ENCODE data around the gene PATZ1. TPM values are rescaled to one million over a fixed set of nuclear protein-coding genes. Genes with fewer than 3 reads are reported as not detected.

The PATZ1 gene
- total RNA-seq, 4 donors from 2014 or later = 12.9 to 20.6 (median 17.0) TPM

DNA sequence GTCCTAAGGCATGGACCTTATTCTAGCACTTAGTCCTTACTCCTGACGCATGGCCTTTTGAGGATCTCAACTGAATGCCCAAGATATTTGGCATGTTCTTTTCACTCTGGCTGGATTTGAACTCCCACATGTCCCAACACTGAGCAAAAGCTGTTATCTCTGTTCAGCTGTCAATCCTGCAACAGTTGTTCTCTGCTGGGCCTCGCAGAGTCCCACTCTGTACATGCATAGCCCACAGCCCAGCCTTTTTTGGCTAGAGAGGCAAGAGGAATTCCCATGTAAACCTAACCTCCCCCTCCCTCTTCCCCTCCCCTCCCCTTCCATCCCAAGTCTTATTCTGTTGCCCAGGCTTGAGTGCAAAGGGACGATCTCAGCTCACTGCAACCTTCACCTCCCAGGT lies 31.5 kb upstream of the PATZ1 start:
- 73% methylated on average over 3 of the region's 3 CpGs for WGBS

DNA sequence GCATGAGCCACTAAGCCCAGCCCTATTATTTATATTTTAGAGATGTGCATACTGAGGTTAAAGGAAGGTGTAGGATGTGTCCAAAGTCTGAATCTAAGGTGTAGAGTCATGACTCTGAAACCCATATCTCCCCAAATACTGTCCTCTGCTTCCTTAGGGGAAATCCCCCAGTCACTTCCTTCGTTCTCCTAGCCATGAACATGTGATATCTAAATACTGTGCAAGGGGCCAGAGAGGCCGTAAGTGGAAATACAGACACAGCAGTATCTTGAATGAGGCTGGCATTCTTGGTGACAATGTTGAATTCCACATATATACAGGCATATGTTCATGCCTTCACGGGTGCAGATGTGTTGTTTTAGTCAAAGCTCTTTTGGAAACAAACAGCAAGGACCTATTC lies 21.3 kb upstream of the PATZ1 start:
- WGBS = 83% methylated on average over 3 of the region's 3 CpGs
- no peak overlapping the region for H3K27ac ChIP-seq (replicated peaks in 1 of 4)

More for the DNA sequence above, 31.5 kb upstream of the PATZ1 start:
- Histone ChIP-seq H3K9me3 (no peaks in the 10 kb centered on the region), H3K36me3 (no peaks in the 10 kb centered on the region), H3K27ac (replicated peaks in 1 of 4) (no peak overlapping the region), H3K4me1 (no peaks in the 10 kb centered on the region), H3K4me3 (no peak overlapping the region), H3K27me3 (no peaks in the 10 kb centered on the region)
- no peak for DNase-seq (ENCODE audit: extremely low spot score)
- TF ChIP-seq, protein P1, sequence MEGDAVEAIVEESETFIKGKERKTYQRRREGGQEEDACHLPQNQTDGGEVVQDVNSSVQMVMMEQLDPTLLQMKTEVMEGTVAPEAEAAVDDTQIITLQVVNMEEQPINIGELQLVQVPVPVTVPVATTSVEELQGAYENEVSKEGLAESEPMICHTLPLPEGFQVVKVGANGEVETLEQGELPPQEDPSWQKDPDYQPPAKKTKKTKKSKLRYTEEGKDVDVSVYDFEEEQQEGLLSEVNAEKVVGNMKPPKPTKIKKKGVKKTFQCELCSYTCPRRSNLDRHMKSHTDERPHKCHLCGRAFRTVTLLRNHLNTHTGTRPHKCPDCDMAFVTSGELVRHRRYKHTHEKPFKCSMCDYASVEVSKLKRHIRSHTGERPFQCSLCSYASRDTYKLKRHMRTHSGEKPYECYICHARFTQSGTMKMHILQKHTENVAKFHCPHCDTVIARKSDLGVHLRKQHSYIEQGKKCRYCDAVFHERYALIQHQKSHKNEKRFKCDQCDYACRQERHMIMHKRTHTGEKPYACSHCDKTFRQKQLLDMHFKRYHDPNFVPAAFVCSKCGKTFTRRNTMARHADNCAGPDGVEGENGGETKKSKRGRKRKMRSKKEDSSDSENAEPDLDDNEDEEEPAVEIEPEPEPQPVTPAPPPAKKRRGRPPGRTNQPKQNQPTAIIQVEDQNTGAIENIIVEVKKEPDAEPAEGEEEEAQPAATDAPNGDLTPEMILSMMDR (IDR thresholded peaks at IDR 0.05) = no peak
- TF ChIP-seq POLR2A (IDR thresholded peaks at IDR 0.05; ENCODE audit: low read depth) (no peak), EP300 (IDR thresholded peaks at IDR 0.05) (no peak), POLR2AphosphoS5 (IDR thresholded peaks at IDR 0.05) (no peak)
- intact Hi-C loops (cut with DNase I) = no loop called here

DNA sequence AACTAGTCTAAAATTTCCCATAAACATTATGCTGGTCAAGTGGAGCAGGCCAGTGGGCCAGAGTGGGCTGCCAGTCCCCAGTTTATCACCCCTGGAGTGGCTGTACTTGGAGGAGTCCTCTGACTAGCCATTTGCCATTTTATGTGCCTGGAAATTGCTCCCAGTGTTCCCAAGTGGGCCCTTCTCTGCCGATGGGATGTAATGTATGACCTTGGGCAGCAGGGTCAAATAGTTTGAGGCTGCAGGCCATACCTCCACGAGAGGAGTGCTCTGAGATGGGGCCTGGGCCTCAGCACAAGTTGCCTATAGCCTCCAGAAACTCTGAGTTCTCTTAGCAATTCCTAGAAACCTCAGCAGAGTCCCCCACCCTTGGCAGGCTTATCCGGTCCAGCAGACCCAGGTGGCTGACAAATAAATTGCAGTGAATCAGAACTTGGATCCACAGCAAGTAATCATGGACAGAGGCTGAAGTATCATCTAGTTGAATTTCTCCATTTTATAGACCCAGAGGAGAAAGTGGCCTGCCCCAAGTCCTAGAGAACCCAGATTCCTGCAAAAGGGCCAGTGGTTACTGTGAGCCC lies 17.8 kb upstream of the PATZ1 start:
- WGBS = 59% methylated on average over 2 of the region's 3 CpGs
- Histone ChIP-seq H3K4me1 (no peaks in the 10 kb centered on the region), H3K9me3 (no peaks in the 10 kb centered on the region), H3K27me3 (peaks cover 0 to 4% (median 0%) of the 10 kb centered on the region in 4 donors), H3K36me3 (no peaks in the 10 kb centered on the region), H3K4me3 (no peak overlapping the region), H3K27ac (replicated peaks in 1 of 4) (no peak overlapping the region)
- no peak for DNase-seq (ENCODE audit: extremely low spot score)
- intact Hi-C loops (cut with DNase I) = no loop called here
- no peak for TF ChIP-seq POLR2AphosphoS5 (IDR thresholded peaks at IDR 0.05)
- TF ChIP-seq, protein P1 (IDR thresholded peaks at IDR 0.05) = no peak
- no peak for TF ChIP-seq POLR2A (IDR thresholded peaks at IDR 0.05; ENCODE audit: low read depth)
- TF ChIP-seq EP300 (IDR thresholded peaks at IDR 0.05) = no peak

More for the DNA sequence above, 21.3 kb upstream of the PATZ1 start:
- TF ChIP-seq, protein P1 (IDR thresholded peaks at IDR 0.05) = no peak
- TF ChIP-seq POLR2A (IDR thresholded peaks at IDR 0.05; ENCODE audit: low read depth) (no peak), POLR2AphosphoS5 (IDR thresholded peaks at IDR 0.05) (no peak), EP300 (IDR thresholded peaks at IDR 0.05) (no peak)
- Histone ChIP-seq H3K4me3 (no peak overlapping the region), H3K9me3 (no peaks in the 10 kb centered on the region), H3K27me3 (no peaks in the 10 kb centered on the region), H3K4me1 (no peaks in the 10 kb centered on the region), H3K36me3 (no peaks in the 10 kb centered on the region)
- DNase-seq (ENCODE audit: extremely low spot score) = no peak
- intact Hi-C loops (cut with DNase I) = no loop called here

DNA sequence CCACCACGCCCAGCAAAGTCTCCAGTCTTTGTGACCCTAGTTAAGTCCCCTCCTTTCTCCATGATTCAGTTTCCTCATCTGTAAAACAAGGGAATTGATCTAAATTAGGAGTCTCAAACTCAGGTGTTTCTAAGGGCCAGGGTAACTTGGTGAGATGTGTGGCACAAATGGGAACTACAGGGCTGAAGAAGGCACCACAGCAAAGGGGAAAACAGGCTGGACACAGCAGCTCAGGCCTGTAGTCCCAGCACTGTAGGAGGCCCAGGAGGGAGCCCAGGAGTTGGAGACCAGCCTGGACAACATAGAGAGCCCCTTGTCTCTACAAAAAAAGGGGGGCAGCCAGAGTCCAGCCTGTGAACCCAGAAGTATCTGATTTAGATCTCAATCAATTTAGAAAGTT lies 15.6 kb upstream of the PATZ1 start:
- 64% methylated on average over 1 of the region's 1 CpG for WGBS
- intact Hi-C loops (cut with DNase I) = no loop called here
- Histone ChIP-seq H3K4me1 (no peaks in the 10 kb centered on the region), H3K36me3 (no peaks in the 10 kb centered on the region), H3K27ac (replicated peaks in 1 of 4) (no peak overlapping the region), H3K9me3 (no peaks in the 10 kb centered on the region), H3K27me3 (peaks cover 0 to 13% (median 0%) of the 10 kb centered on the region in 4 donors), H3K4me3 (no peak overlapping the region)
- TF ChIP-seq, protein P1 (IDR thresholded peaks at IDR 0.05) = no peak
- TF ChIP-seq POLR2A (IDR thresholded peaks at IDR 0.05; ENCODE audit: low read depth) (no peak), EP300 (IDR thresholded peaks at IDR 0.05) (no peak), POLR2AphosphoS5 (IDR thresholded peaks at IDR 0.05) (no peak)
- no peak for DNase-seq (ENCODE audit: extremely low spot score)

DNA sequence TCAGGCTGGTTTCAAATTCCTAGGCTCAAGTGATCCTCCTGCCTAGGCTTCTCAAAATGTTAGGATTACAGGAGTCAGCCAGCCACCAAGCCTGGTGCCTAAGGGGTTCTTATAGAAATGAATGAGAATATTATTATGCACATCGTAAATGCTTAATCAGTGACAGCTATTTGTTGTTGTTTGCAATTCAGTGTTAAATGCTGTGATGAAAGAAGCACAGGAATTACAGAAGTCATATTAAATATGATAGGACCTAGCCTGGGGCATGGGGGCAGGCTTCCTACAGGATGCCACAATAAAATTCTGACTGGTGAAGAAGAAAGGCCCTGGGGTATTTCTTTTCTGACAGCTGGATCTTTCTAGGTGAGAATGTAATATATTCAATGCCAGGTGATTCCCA lies 13.9 kb upstream of the PATZ1 start:
- H3K27ac ChIP-seq (replicated peaks in 1 of 4) = no peak overlapping the region
- DNase-seq (ENCODE audit: extremely low spot score) = no peak
- no peaks in the 10 kb centered on the region for H3K4me1 ChIP-seq
- 63% methylated on average over 1 of the region's 1 CpG for WGBS
- TF ChIP-seq, protein P1 (IDR thresholded peaks at IDR 0.05) = no peak
- TF ChIP-seq POLR2A (IDR thresholded peaks at IDR 0.05; ENCODE audit: low read depth) = no peak
- TF ChIP-seq POLR2AphosphoS5 (IDR thresholded peaks at IDR 0.05) = no peak
- TF ChIP-seq EP300 (IDR thresholded peaks at IDR 0.05) = no peak
- no peak overlapping the region for H3K4me3 ChIP-seq
- intact Hi-C loops (cut with DNase I) = no loop called here
- no peaks in the 10 kb centered on the region for H3K9me3 ChIP-seq
- no peaks in the 10 kb centered on the region for H3K36me3 ChIP-seq
- H3K27me3 ChIP-seq = peaks cover 0 to 22% (median 0%) of the 10 kb centered on the region in 4 donors
